ENCODE data around the gene GPR132. TPM values are rescaled to one million over a fixed set of nuclear protein-coding genes. Genes with fewer than 3 reads are reported as not detected.

GPR132 gene
- total and polyA plus RNA-seq, 10 of the 15 experiments (the other 5 are each of a cell fraction or from before 2014, with no cell fraction given), result 1.9 to 49.3 (median 20.4) TPM

GRCh38 chr14:105060751-105061427, 4.3 kb downstream of the GPR132 start:
- RAD21 ChIA-PET (ENCODE audit: unreplicated experiment), result interaction anchor here (1.0 to 1.2 kb wide), 4 partner anchors 10 to 26 kb away, joined by 3 to 8 read pairs (median 5); no protein-coding TSS in a partner anchor
- Histone ChIP-seq H4K20me1 (ENCODE audit: control insufficient read depth, insufficient read depth) (peaks cover 14% of the 10 kb centered on the region), H3K4me1 (ENCODE audit: control insufficient read depth, insufficient read depth, low read length) (peaks cover 37% of the 10 kb centered on the region), H3K27me3 (replicated peaks in 1 of 2; ENCODE audit: control insufficient read depth in 2 of 2, insufficient read depth in 2 of 2, low read length in 1 of 2) (no peaks in the 10 kb centered on the region), H3K27ac (ENCODE audit: control insufficient read depth, insufficient read depth) (peak overlapping the region; percentile 93), H3K9me3 (replicated peaks; ENCODE audit: control insufficient read depth, insufficient read depth, low read length) (no peaks in the 10 kb centered on the region), H3K4me2 (ENCODE audit: control insufficient read depth, insufficient read depth) (peak overlapping the region; percentile 100), H3K79me2 (ENCODE audit: control insufficient read depth, insufficient read depth, low read length) (peaks cover 82% of the 10 kb centered on the region), H3K9ac (ENCODE audit: control insufficient read depth, insufficient read depth, low read length) (peak overlapping the region; percentile 77), H3K4me3 (peak overlapping the region; percentile 71), H2AFZ (ENCODE audit: control insufficient read depth, low read depth, low read length) (no peak overlapping the region; the same call in 1 of the 2 replicates), H3K36me3 (ENCODE audit: control insufficient read depth in 2 of 2, insufficient read depth in 2 of 2, low read length in 1 of 2) (peaks cover 9 to 16% of the 10 kb centered on the region in 2 experiments; a peak in 3 of 4 replicates)
- DNase-seq (ENCODE audit: low read depth, low spot score) (no peak), FAIRE-seq (no peak), ATAC-seq (peak; percentile 7)
- in situ Hi-C loops (cut with MboI), result no loop called here
- CTCF ChIA-PET, result interaction anchor here (0.7 to 11.9 kb wide), 7 partner anchors 10 to 41 kb away, joined by 3 to 114 read pairs (median 3); no protein-coding TSS in a partner anchor
- 14% methylated on average over 29 of the region's 30 CpGs for WGBS (ENCODE audit: insufficient coverage, insufficient replicate concordance, low lambda C conversion rate, missing lambda C conversion rate)
- no TSS peak for BruUV-seq (replicated peaks)
- SMC1A ChIA-PET (ENCODE audit: uncharacterized antibody, unreplicated experiment), result interaction anchor here (0.7 to 7.8 kb wide), 5 partner anchors 10 to 25 kb away, joined by 3 to 47 read pairs (median 10); no protein-coding TSS in a partner anchor
- POLR2A ChIA-PET, result interaction anchor here (0.8 to 1.9 kb wide), 6 partner anchors 13 to 41 kb away, joined by 3 to 13 read pairs (median 4); partner anchors contain the start of gene CDCA4
- intact Hi-C loops (cut with micrococcal nuclease; ENCODE audit: unreplicated experiment), result loop anchor here (10.0 kb wide), 1 partner anchor 424 kb away; the partner anchor contains the start of gene CRIP1
- TF ChIP-seq, protein P1, sequence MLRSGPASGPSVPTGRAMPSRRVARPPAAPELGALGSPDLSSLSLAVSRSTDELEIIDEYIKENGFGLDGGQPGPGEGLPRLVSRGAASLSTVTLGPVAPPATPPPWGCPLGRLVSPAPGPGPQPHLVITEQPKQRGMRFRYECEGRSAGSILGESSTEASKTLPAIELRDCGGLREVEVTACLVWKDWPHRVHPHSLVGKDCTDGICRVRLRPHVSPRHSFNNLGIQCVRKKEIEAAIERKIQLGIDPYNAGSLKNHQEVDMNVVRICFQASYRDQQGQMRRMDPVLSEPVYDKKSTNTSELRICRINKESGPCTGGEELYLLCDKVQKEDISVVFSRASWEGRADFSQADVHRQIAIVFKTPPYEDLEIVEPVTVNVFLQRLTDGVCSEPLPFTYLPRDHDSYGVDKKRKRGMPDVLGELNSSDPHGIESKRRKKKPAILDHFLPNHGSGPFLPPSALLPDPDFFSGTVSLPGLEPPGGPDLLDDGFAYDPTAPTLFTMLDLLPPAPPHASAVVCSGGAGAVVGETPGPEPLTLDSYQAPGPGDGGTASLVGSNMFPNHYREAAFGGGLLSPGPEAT (IDR thresholded peaks at IDR 0.05; ENCODE audit: low read depth), result no peak
- TF ChIP-seq MLLT1 (IDR thresholded peaks at IDR 0.05) (peak; percentile 68), BCL11A (IDR thresholded peaks at IDR 0.05; ENCODE audit: low read depth, low read length) (no peak), CBX3 (IDR thresholded peaks at IDR 0.05; ENCODE audit: borderline replicate concordance, low read depth) (no peak), TCF12 (IDR thresholded peaks at IDR 0.05; ENCODE audit: low read depth, low read length) (peak; percentile 46; the same call in 1 of the 2 replicates), ETV6 (conservative IDR thresholded peaks at IDR 0.05 in 1 of 2, IDR thresholded peaks at IDR 0.05 in 1 of 2; ENCODE audit: borderline replicate concordance in 1 of 2, low read depth in 1 of 2) (0 out of 4 replicates have a peak, but pooled peaks of 1 of the 2 experiments have one; percentile 17), RB1 (IDR thresholded peaks at IDR 0.05; ENCODE audit: borderline replicate concordance) (no peak), NKRF (conservative IDR thresholded peaks at IDR 0.05) (no peak), SREBF1 (IDR thresholded peaks at IDR 0.05; ENCODE audit: low read length) (no peak), TCF3 (IDR thresholded peaks at IDR 0.05; ENCODE audit: borderline replicate concordance, insufficient read depth, low read depth, low read length) (0 out of 2 replicates have a peak, but pooled peaks have one; percentile 39), SIN3A (IDR thresholded peaks at IDR 0.05; ENCODE audit: low read depth, low read length) (no peak), MTA3 (IDR thresholded peaks at IDR 0.05; ENCODE audit: borderline replicate concordance, low read length) (no peak), IKZF1 (conservative IDR thresholded peaks at IDR 0.05) (no peak), POLR2A (IDR thresholded peaks at IDR 0.05; ENCODE audit: low read depth, low read length) (0 out of 2 replicates have a peak, but pooled peaks have one; percentile 15), HDGF (IDR thresholded peaks at IDR 0.05) (no peak; the same call in 1 of the 2 replicates)
- TF ChIP-seq, protein P2, sequence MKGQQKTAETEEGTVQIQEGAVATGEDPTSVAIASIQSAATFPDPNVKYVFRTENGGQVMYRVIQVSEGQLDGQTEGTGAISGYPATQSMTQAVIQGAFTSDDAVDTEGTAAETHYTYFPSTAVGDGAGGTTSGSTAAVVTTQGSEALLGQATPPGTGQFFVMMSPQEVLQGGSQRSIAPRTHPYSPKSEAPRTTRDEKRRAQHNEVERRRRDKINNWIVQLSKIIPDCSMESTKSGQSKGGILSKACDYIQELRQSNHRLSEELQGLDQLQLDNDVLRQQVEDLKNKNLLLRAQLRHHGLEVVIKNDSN (IDR thresholded peaks at IDR 0.05; ENCODE audit: borderline replicate concordance, extremely low read length, insufficient read depth, low read depth, low read length), result no peak
